ENCODE results near the gene FOXP1. TPM values are rescaled to one million over a fixed set of nuclear protein-coding genes. Genes with fewer than 3 reads are reported as not detected.

FOXP1 gene
- total and polyA plus RNA-seq, 2 experiments from 2014 or later = 76.8 to 99.8 TPM

DNA sequence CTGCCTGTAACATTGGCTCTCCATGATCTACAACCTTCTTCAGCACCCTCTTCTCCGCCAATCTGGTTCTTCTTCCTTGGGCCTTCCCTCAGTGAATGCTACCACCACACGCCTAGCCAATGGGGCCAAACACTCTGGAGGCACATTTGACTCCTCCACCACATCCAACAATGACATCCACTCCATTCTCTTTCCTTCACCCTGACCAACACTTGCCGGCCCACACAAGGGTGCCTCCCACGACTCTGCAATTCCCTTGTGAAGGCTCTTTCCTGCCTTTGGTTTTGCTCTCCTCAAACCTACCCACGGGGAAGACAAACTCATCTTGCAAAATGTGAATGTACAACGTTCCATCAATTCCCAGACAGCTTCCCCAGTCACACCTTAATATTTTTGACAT is 263.8 kb downstream of the FOXP1 start:
- H3K9me3 ChIP-seq (ENCODE audit: low read depth) = no peaks in the 10 kb centered on the region
- H2AFZ ChIP-seq = no peak overlapping the region
- TF ChIP-seq EZH2phosphoT487 (IDR thresholded peaks at IDR 0.05; ENCODE audit: low read depth, severe bottlenecking, unreplicated experiment) (no peak), EZH2 (IDR thresholded peaks at IDR 0.05; ENCODE audit: borderline replicate concordance) (no peak)
- TF ChIP-seq, protein P1, sequence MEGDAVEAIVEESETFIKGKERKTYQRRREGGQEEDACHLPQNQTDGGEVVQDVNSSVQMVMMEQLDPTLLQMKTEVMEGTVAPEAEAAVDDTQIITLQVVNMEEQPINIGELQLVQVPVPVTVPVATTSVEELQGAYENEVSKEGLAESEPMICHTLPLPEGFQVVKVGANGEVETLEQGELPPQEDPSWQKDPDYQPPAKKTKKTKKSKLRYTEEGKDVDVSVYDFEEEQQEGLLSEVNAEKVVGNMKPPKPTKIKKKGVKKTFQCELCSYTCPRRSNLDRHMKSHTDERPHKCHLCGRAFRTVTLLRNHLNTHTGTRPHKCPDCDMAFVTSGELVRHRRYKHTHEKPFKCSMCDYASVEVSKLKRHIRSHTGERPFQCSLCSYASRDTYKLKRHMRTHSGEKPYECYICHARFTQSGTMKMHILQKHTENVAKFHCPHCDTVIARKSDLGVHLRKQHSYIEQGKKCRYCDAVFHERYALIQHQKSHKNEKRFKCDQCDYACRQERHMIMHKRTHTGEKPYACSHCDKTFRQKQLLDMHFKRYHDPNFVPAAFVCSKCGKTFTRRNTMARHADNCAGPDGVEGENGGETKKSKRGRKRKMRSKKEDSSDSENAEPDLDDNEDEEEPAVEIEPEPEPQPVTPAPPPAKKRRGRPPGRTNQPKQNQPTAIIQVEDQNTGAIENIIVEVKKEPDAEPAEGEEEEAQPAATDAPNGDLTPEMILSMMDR (IDR thresholded peaks at IDR 0.05; ENCODE audit: poor library complexity) = no peak
- WGBS (ENCODE audit: low lambda C conversion rate, missing lambda C conversion rate) = 89% methylated on average over 6 of the region's 6 CpGs
- H3K4me3 ChIP-seq = no peak overlapping the region
- H3K4me1 ChIP-seq (ENCODE audit: insufficient read depth) = peaks cover 33% of the 10 kb centered on the region
- H4K20me1 ChIP-seq (ENCODE audit: insufficient read depth, poor library complexity, severe bottlenecking) = no peaks in the 10 kb centered on the region
- H3K9me2 ChIP-seq (replicated peaks; ENCODE audit: insufficient read depth) = no peaks in the 10 kb centered on the region
- no peak overlapping the region for H3K4me2 ChIP-seq
- H3K79me2 ChIP-seq = peaks cover 40% of the 10 kb centered on the region
- DNase-seq (ENCODE audit: low spot score) = no peak
- H3K36me3 ChIP-seq (replicated peaks; ENCODE audit: insufficient read depth, low read depth) = no peaks in the 10 kb centered on the region
- H3K27ac ChIP-seq = peak overlapping the region; percentile 62
- H3K27me3 ChIP-seq = no peaks in the 10 kb centered on the region

DNA sequence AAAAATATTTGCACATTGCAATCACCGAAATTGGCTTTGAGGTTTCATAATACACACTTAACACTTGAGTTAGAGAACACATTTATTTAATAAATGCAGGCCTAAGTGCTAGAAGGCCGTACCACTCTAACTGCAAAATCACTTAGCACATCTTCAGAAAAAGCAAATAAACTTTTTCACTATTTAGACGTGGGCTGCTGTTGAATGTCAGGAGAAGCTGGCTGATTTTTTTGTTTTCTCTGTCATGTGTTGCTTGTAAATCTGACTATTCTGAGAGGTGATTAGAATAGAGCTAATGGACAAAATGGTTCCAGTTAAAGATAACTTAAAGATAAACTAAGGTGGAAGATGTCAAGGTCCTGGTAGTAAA is 265.1 kb downstream of the FOXP1 start:
- Histone ChIP-seq H2AFZ (no peak overlapping the region), H3K27ac (peak overlapping the region; percentile 62), H3K9me2 (replicated peaks; ENCODE audit: insufficient read depth) (no peaks in the 10 kb centered on the region), H3K4me1 (ENCODE audit: insufficient read depth) (peaks cover 36% of the 10 kb centered on the region), H3K4me3 (no peak overlapping the region), H3K9me3 (ENCODE audit: low read depth) (no peaks in the 10 kb centered on the region), H3K4me2 (peak overlapping the region; percentile 62), H3K27me3 (no peaks in the 10 kb centered on the region), H4K20me1 (ENCODE audit: insufficient read depth, poor library complexity, severe bottlenecking) (no peaks in the 10 kb centered on the region), H3K79me2 (peaks cover 49% of the 10 kb centered on the region), H3K36me3 (replicated peaks; ENCODE audit: insufficient read depth, low read depth) (no peaks in the 10 kb centered on the region)
- no peak for DNase-seq (ENCODE audit: low spot score)
- TF ChIP-seq, protein P1 (IDR thresholded peaks at IDR 0.05; ENCODE audit: poor library complexity) = no peak
- TF ChIP-seq EZH2phosphoT487 (IDR thresholded peaks at IDR 0.05; ENCODE audit: low read depth, severe bottlenecking, unreplicated experiment) = no peak
- no peak for TF ChIP-seq EZH2 (IDR thresholded peaks at IDR 0.05; ENCODE audit: borderline replicate concordance)
- 20% methylated on average over 3 of the region's 3 CpGs for WGBS (ENCODE audit: low lambda C conversion rate, missing lambda C conversion rate)

DNA sequence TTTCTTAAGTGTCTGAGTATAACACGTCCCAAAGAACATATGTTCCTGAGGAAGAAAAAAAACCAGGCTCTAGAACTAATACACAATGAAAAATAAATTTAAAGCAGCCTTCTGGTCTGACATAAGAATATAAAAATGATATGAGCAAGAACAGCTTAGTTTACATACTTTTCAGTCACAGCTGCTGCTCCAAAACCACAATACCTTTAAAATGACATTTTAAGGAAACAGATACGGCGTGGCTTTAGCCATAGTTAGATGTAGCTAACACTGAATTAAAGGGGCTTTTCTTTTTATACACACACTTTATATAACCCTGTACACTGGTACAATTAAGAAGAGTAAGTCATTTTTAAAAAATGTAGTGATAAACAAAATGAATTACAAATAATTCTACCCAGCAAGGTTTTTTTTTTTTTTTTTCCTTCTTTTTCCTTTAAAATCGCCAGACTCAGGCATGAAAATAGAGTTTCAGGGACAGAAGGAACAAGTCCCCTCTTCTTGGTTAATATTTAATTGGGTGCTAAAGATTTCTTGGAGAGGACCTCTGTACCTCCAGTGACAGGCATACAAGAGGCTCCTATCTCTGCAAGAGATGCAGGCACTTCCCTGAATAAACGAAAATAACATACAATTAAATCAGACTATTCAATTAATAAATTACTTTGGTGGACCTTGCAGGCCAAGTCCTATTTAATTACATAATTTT is 265.6 kb downstream of the FOXP1 start:
- peaks cover 36% of the 10 kb centered on the region for H3K4me1 ChIP-seq (ENCODE audit: insufficient read depth)
- peak overlapping the region; percentile 62 for H3K27ac ChIP-seq
- no peak for DNase-seq (ENCODE audit: low spot score)
- no peak overlapping the region for H2AFZ ChIP-seq
- no peaks in the 10 kb centered on the region for H4K20me1 ChIP-seq (ENCODE audit: insufficient read depth, poor library complexity, severe bottlenecking)
- no peaks in the 10 kb centered on the region for H3K9me2 ChIP-seq (replicated peaks; ENCODE audit: insufficient read depth)
- H3K4me2 ChIP-seq = peak overlapping the region; percentile 62
- no peak for TF ChIP-seq EZH2phosphoT487 (IDR thresholded peaks at IDR 0.05; ENCODE audit: low read depth, severe bottlenecking, unreplicated experiment)
- TF ChIP-seq, protein P1 (IDR thresholded peaks at IDR 0.05; ENCODE audit: poor library complexity) = no peak
- no peak for TF ChIP-seq EZH2 (IDR thresholded peaks at IDR 0.05; ENCODE audit: borderline replicate concordance)
- H3K36me3 ChIP-seq (replicated peaks; ENCODE audit: insufficient read depth, low read depth) = no peaks in the 10 kb centered on the region
- no peak overlapping the region for H3K4me3 ChIP-seq
- no peaks in the 10 kb centered on the region for H3K9me3 ChIP-seq (ENCODE audit: low read depth)
- WGBS (ENCODE audit: low lambda C conversion rate, missing lambda C conversion rate) = 32% methylated on average over 5 of the region's 5 CpGs
- peaks cover 49% of the 10 kb centered on the region for H3K79me2 ChIP-seq
- H3K27me3 ChIP-seq = no peaks in the 10 kb centered on the region
